Hepatocyte (in vitro differentiated cells): ENCODE measurements around the gene DOCK2.

Experiments
- EZH2 ChIP-seq: fragments of 200-600 bp; sonication (generic); IDR thresholded peaks from 2 replicates; pipeline ENCODE4 v1.6.1; 2016; ENCODE audit warnings: antibody characterized with exemption, mild to moderate bottlenecking, borderline replicate concordance
- EZH2phosphoT487 ChIP-seq: fragments of 200-600 bp; sonication (generic); IDR thresholded peaks from one replicate; pipeline ENCODE4 v1.6.1; 2018; ENCODE audit warnings: antibody characterized with exemption, mild to moderate bottlenecking, low read depth, moderate library complexity; ENCODE audit not compliant: unreplicated experiment, severe bottlenecking
- TF ChIP-seq, protein P1 (sequence below): fragments of 200-600 bp; sonication (generic); IDR thresholded peaks from 2 replicates; pipeline ENCODE4 v1.5.1; 2016; ENCODE audit warnings: antibody characterized with exemption, mild to moderate bottlenecking; ENCODE audit not compliant: poor library complexity

GRCh38 chr5:170080786-170081445 is 443.8 kb downstream of the DOCK2 start:
- TF ChIP-seq, protein P1, sequence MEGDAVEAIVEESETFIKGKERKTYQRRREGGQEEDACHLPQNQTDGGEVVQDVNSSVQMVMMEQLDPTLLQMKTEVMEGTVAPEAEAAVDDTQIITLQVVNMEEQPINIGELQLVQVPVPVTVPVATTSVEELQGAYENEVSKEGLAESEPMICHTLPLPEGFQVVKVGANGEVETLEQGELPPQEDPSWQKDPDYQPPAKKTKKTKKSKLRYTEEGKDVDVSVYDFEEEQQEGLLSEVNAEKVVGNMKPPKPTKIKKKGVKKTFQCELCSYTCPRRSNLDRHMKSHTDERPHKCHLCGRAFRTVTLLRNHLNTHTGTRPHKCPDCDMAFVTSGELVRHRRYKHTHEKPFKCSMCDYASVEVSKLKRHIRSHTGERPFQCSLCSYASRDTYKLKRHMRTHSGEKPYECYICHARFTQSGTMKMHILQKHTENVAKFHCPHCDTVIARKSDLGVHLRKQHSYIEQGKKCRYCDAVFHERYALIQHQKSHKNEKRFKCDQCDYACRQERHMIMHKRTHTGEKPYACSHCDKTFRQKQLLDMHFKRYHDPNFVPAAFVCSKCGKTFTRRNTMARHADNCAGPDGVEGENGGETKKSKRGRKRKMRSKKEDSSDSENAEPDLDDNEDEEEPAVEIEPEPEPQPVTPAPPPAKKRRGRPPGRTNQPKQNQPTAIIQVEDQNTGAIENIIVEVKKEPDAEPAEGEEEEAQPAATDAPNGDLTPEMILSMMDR: no peak
- TF ChIP-seq EZH2 (no peak), EZH2phosphoT487 (no peak)
